ENCODE measurements around the gene CYTH2. TPM values are rescaled to one million over a fixed set of nuclear protein-coding genes. Genes with fewer than 3 reads are reported as not detected.

Gene CYTH2
- total RNA-seq, 1 donor from 2014 or later: 50.3 TPM

DNA sequence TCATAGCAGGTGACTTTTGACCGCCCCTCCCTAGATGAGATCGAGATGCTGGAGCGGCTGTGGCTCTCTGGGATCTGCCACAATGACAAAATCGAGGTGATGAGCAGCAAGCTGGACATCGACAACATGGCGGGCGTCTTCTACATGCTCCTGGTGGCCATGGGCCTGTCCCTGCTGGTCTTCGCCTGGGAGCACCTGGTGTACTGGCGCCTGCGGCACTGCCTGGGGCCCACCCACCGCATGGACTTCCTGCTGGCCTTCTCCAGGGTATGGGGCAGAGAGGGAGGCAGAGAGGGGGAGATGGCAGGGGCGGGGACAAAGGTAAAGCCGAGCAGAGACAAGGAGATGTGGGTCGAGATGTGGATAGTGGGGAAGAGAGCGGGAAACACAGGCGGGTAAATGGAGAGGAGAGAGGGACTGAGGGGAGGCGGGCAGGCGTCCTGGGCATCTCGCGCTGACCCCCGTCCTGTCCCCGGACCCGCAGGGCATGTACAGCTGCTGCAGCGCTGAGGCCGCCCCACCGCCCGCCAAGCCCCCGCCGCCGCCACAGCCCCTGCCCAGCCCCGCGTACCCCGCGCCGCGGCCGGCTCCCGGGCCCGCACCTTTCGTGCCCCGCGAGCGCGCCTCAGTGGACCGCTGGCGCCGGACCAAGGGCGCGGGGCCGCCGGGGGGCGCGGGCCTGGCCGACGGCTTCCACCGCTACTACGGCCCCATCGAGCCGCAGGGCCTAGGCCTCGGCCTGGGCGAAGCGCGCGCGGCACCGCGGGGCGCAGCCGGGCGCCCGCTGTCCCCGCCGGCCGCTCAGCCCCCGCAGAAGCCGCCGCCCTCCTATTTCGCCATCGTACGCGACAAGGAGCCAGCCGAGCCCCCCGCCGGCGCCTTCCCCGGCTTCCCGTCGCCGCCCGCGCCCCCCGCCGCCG, 26.8 kb upstream of the CYTH2 start:
- Histone ChIP-seq H3K9ac (no peak overlapping the region), H3F3A (ENCODE audit: low read depth) (peaks cover 22% of the 10 kb centered on the region), H3K9me3 (ENCODE audit: low read depth) (no peaks in the 10 kb centered on the region), H3K27me3 (peaks cover 37% of the 10 kb centered on the region), H3K4me1 (peaks cover 11% of the 10 kb centered on the region), H4K20me1 (ENCODE audit: low read depth) (no peaks in the 10 kb centered on the region), H3K36me3 (peaks cover 2% of the 10 kb centered on the region), H3K27ac (no peak overlapping the region), H2AFZ (replicated peaks) (no peak overlapping the region), H3K4me2 (no peak overlapping the region), H3K4me3 (no peak overlapping the region), H3K79me2 (ENCODE audit: low read depth) (peaks cover 14% of the 10 kb centered on the region)
- Mint-ChIP-seq H3K27ac (no peak overlapping the region), H3K4me3 (no peak overlapping the region), H3K9me3 (peaks cover 6% of the 10 kb centered on the region), H3K27me3 (ENCODE audit: insufficient read depth, low read depth) (peaks cover 2% of the 10 kb centered on the region), H3K4me1 (peaks cover 18% of the 10 kb centered on the region), H3K36me3 (peaks cover 6% of the 10 kb centered on the region)
- TF ChIP-seq, protein P1, sequence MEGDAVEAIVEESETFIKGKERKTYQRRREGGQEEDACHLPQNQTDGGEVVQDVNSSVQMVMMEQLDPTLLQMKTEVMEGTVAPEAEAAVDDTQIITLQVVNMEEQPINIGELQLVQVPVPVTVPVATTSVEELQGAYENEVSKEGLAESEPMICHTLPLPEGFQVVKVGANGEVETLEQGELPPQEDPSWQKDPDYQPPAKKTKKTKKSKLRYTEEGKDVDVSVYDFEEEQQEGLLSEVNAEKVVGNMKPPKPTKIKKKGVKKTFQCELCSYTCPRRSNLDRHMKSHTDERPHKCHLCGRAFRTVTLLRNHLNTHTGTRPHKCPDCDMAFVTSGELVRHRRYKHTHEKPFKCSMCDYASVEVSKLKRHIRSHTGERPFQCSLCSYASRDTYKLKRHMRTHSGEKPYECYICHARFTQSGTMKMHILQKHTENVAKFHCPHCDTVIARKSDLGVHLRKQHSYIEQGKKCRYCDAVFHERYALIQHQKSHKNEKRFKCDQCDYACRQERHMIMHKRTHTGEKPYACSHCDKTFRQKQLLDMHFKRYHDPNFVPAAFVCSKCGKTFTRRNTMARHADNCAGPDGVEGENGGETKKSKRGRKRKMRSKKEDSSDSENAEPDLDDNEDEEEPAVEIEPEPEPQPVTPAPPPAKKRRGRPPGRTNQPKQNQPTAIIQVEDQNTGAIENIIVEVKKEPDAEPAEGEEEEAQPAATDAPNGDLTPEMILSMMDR (IDR thresholded peaks at IDR 0.05): no peak
- TF ChIP-seq EZH2 (IDR thresholded peaks at IDR 0.05): no peak
- TF ChIP-seq EZH2phosphoT487 (IDR thresholded peaks at IDR 0.05): no peak
- no peak for DNase-seq (ENCODE audit: low spot score)

DNA sequence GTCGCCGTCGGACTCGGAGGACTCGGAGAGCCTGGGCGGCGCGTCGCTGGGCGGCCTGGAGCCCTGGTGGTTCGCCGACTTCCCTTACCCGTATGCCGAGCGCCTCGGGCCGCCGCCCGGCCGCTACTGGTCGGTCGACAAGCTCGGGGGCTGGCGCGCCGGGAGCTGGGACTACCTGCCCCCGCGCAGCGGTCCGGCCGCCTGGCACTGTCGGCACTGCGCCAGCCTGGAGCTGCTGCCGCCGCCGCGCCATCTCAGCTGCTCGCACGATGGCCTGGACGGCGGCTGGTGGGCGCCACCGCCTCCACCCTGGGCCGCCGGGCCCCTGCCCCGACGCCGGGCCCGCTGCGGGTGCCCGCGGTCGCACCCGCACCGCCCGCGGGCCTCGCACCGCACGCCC, 25.9 kb upstream of the CYTH2 start:
- TF ChIP-seq EZH2phosphoT487 (IDR thresholded peaks at IDR 0.05): no peak
- TF ChIP-seq EZH2 (IDR thresholded peaks at IDR 0.05): peak; percentile 11
- TF ChIP-seq, protein P1 (IDR thresholded peaks at IDR 0.05): no peak
- Histone ChIP-seq H3K4me1 (peaks cover 11% of the 10 kb centered on the region), H3K27me3 (peaks cover 37% of the 10 kb centered on the region), H4K20me1 (ENCODE audit: low read depth) (no peaks in the 10 kb centered on the region), H3K9ac (no peak overlapping the region), H3K36me3 (peaks cover 5% of the 10 kb centered on the region), H3F3A (ENCODE audit: low read depth) (peaks cover 22% of the 10 kb centered on the region), H3K4me2 (no peak overlapping the region), H3K79me2 (ENCODE audit: low read depth) (peaks cover 18% of the 10 kb centered on the region), H2AFZ (replicated peaks) (no peak overlapping the region), H3K4me3 (no peak overlapping the region), H3K27ac (no peak overlapping the region), H3K9me3 (ENCODE audit: low read depth) (no peaks in the 10 kb centered on the region)
- Mint-ChIP-seq H3K27ac (no peak overlapping the region), H3K36me3 (peaks cover 10% of the 10 kb centered on the region), H3K27me3 (ENCODE audit: insufficient read depth, low read depth) (peaks cover 2% of the 10 kb centered on the region), H3K9me3 (peaks cover 6% of the 10 kb centered on the region), H3K4me3 (no peak overlapping the region), H3K4me1 (peaks cover 15% of the 10 kb centered on the region)
- DNase-seq (ENCODE audit: low spot score): peak; percentile 26

DNA sequence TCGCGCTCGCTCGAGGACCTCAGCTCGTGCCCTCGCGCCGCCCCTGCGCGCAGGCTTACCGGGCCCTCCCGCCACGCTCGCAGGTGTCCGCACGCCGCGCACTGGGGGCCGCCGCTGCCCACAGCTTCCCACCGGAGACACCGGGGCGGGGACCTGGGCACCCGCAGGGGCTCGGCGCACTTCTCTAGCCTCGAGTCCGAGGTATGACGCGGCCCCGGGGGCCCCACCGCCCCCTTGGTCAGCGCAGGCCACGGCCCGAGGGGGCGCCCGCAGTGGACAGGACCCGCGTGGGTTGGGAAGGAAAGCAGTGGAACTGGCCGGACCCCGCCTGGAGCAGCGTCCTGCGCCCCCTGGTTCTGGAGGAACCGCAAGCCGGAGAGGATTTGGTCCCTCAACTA, 25.4 kb upstream of the CYTH2 start:
- Histone ChIP-seq H3K27me3 (peaks cover 37% of the 10 kb centered on the region), H3K4me1 (peaks cover 11% of the 10 kb centered on the region), H3K36me3 (peaks cover 5% of the 10 kb centered on the region), H3K9me3 (ENCODE audit: low read depth) (no peaks in the 10 kb centered on the region), H2AFZ (replicated peaks) (no peak overlapping the region), H4K20me1 (ENCODE audit: low read depth) (no peaks in the 10 kb centered on the region), H3F3A (ENCODE audit: low read depth) (peaks cover 22% of the 10 kb centered on the region), H3K79me2 (ENCODE audit: low read depth) (peaks cover 18% of the 10 kb centered on the region), H3K4me2 (peak overlapping the region; percentile 98), H3K4me3 (peak overlapping the region; percentile 89), H3K9ac (no peak overlapping the region), H3K27ac (no peak overlapping the region)
- Mint-ChIP-seq H3K27ac (no peak overlapping the region), H3K36me3 (peaks cover 14% of the 10 kb centered on the region), H3K4me1 (peaks cover 15% of the 10 kb centered on the region), H3K27me3 (ENCODE audit: insufficient read depth, low read depth) (peaks cover 2% of the 10 kb centered on the region), H3K4me3 (no peak overlapping the region), H3K9me3 (peaks cover 6% of the 10 kb centered on the region)
- TF ChIP-seq EZH2phosphoT487 (IDR thresholded peaks at IDR 0.05): peak; percentile 77
- TF ChIP-seq EZH2 (IDR thresholded peaks at IDR 0.05): peak; percentile 87
- TF ChIP-seq, protein P1 (IDR thresholded peaks at IDR 0.05): no peak
- no peak for DNase-seq (ENCODE audit: low spot score)
